HG02610 (cell line): ENCODE measurements around the gene PLD3.
A peak's percentile ranks its signal among the peaks of the same experiment; 100 is the strongest.
"Not testable (repeated sequence)": the region's sequence is repeated elsewhere in the genome, so short reads cannot be mapped to it uniquely, and the experiment has no call there.

Experiments
- ATAC-seq: cut with Tn5 transposase; IDR thresholded peaks from one replicate; pipeline ENCODE4 v1.9.1; 2021; ENCODE audit warnings: mild to moderate bottlenecking, moderate library complexity; ENCODE audit not compliant: unreplicated experiment

The PLD3 gene

GRCh38 chr19:40332669-40333068, 15.8 kb upstream of the PLD3 start:
- no peak for ATAC-seq

- not testable (repeated sequence) for ATAC-seq
These were observed 15.4 kb upstream of the PLD3 start for GRCh38 chr19:40333083-40333482.

- ATAC-seq = no peak
These were observed 13.4 kb upstream of the PLD3 start for GRCh38 chr19:40335101-40335500.

GRCh38 chr19:40335855-40336600, 12.5 kb upstream of the PLD3 start:
- no peak for ATAC-seq

GRCh38 chr19:40336601-40336900, 11.9 kb upstream of the PLD3 start:
- no peak for ATAC-seq

GRCh38 chr19:40337107-40337506, 11.4 kb upstream of the PLD3 start:
- ATAC-seq = no peak

GRCh38 chr19:40337594-40337993, 10.9 kb upstream of the PLD3 start:
- ATAC-seq = no peak

GRCh38 chr19:40339018-40339728, 9.3 kb upstream of the PLD3 start:
- no peak for ATAC-seq

- ATAC-seq = no peak
These were observed 6.7 kb upstream of the PLD3 start for GRCh38 chr19:40341601-40342482.

GRCh38 chr19:40342644-40343311, 5.7 kb upstream of the PLD3 start:
- no peak for ATAC-seq

- no peak for ATAC-seq
These were observed 4.1 kb upstream of the PLD3 start for GRCh38 chr19:40344422-40344821.

- ATAC-seq = no peak
These were observed 539 bp downstream of the PLD3 start for GRCh38 chr19:40348961-40349507.

GRCh38 chr19:40355975-40356680, 7.6 kb downstream of the PLD3 start:
- ATAC-seq = no peak

GRCh38 chr19:40356681-40357595, 8.4 kb downstream of the PLD3 start:
- ATAC-seq = no peak

- ATAC-seq = no peak
These were observed 9.1 kb downstream of the PLD3 start for GRCh38 chr19:40357640-40358039.

- ATAC-seq = peak; percentile 54
These were observed 10.3 kb downstream of the PLD3 start for GRCh38 chr19:40358773-40359172.

GRCh38 chr19:40360020-40360707, 11.7 kb downstream of the PLD3 start:
- no peak for ATAC-seq

GRCh38 chr19:40360708-40361241, 12.3 kb downstream of the PLD3 start:
- ATAC-seq = no peak
